Osteoblast (primary cell): ENCODE results near the gene HYAL4. TPM values are rescaled to one million over a fixed set of nuclear protein-coding genes. Genes with fewer than 3 reads are reported as not detected.

ENCODE experiments used
- DNase-seq: peaks from one replicate; pipeline ENCODE4 v3.0.0; 2011; ENCODE audit warnings: low spot score, mixed read lengths; ENCODE audit not compliant: insufficient read length; ENCODE audit errors: missing footprints
- H2AFZ ChIP-seq: 2 replicates; pipeline ENCODE4 v1.6.0; 2011; ENCODE audit warnings: mild to moderate bottlenecking, low read length
- H3K27ac ChIP-seq: 2 replicates; pipeline ENCODE4 v1.5.1; 2011; ENCODE audit warnings: mild to moderate bottlenecking, low read depth, low read length, moderate library complexity
- H3K27me3 ChIP-seq: 2 replicates; pipeline ENCODE4 v1.6.0; 2012; ENCODE audit warnings: mild to moderate bottlenecking, control low read depth, inconsistent platforms, low read length, moderate library complexity; ENCODE audit not compliant: insufficient read depth
- H3K36me3 ChIP-seq: 2 replicates; pipeline ENCODE4 v1.5.1; 2011; ENCODE audit warnings: mild to moderate bottlenecking, low read length, control low read depth, moderate library complexity; ENCODE audit not compliant: insufficient read depth
- H3K4me1 ChIP-seq: 2 replicates; pipeline ENCODE4 v1.5.1; 2011; ENCODE audit warnings: mild to moderate bottlenecking, low read length, control low read depth, moderate library complexity; ENCODE audit not compliant: insufficient read depth
- H3K4me2 ChIP-seq: 2 replicates; pipeline ENCODE4 v1.6.0; 2011; ENCODE audit warnings: mild to moderate bottlenecking, low read length; ENCODE audit not compliant: insufficient read depth
- H3K4me3 ChIP-seq: fragments of 200-600 bp; sonication (generic); 3 replicates; pipeline ENCODE4 v1.5.1; 2012; ENCODE audit warnings: mild to moderate bottlenecking, low read length, inconsistent platforms; ENCODE audit not compliant: insufficient read depth
- H3K79me2 ChIP-seq: 2 replicates; pipeline ENCODE4 v1.6.0; 2012; ENCODE audit warnings: mild to moderate bottlenecking, low read length, control low read depth, inconsistent platforms; ENCODE audit not compliant: insufficient read depth
- H3K9me3 ChIP-seq: 2 replicates; pipeline ENCODE4 v1.5.1; 2011; ENCODE audit warnings: low read depth, low read length, control low read depth
- H4K20me1 ChIP-seq: 2 replicates; pipeline ENCODE4 v1.6.0; 2012; ENCODE audit warnings: mild to moderate bottlenecking, low read length, control low read depth; ENCODE audit not compliant: insufficient read depth
- total RNA-seq: library from RNA; depleted of rRNA; stranded (reverse); fragments of >200 nt; gene quantifications from 2 replicates; pipeline ENCODE4 v1.2.3, GENCODE V29; 2012
- TF ChIP-seq, protein P1 (sequence below): IDR thresholded peaks from 2 replicates; pipeline ENCODE4 v1.5.1; 2011; ENCODE audit warnings: mild to moderate bottlenecking, low read depth, low read length, moderate library complexity; ENCODE audit errors: extremely low read depth

Gene HYAL4
- total RNA-seq, 1 donor = not detected

DNA sequence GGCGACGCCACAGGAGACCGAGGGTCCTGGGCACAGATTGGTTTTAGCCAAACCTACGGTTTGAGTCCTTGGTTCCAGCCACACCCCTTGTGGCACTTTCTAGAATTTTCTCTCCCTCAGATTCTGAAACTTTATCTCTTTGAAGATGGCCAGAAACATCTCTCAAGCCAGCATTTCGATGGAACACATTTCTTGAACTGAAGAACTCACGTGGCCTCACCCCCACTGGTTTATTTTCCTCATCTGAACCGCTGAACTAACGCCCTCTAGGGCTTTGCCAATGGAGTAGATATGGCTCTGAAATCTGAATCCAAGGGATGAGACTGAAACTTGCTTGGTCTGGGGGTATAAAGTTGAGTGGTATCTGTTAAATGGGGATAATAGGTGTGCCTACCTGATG, 73.3 kb downstream of the HYAL4 start:
- Histone ChIP-seq H2AFZ (no peak overlapping the region), H3K9me3 (no peaks in the 10 kb centered on the region), H3K36me3 (no peaks in the 10 kb centered on the region), H3K4me1 (no peaks in the 10 kb centered on the region), H3K79me2 (no peaks in the 10 kb centered on the region), H3K4me3 (no peak overlapping the region), H4K20me1 (no peaks in the 10 kb centered on the region), H3K27ac (no peak overlapping the region), H3K27me3 (no peaks in the 10 kb centered on the region), H3K4me2 (no peak overlapping the region)
- TF ChIP-seq, protein P1, sequence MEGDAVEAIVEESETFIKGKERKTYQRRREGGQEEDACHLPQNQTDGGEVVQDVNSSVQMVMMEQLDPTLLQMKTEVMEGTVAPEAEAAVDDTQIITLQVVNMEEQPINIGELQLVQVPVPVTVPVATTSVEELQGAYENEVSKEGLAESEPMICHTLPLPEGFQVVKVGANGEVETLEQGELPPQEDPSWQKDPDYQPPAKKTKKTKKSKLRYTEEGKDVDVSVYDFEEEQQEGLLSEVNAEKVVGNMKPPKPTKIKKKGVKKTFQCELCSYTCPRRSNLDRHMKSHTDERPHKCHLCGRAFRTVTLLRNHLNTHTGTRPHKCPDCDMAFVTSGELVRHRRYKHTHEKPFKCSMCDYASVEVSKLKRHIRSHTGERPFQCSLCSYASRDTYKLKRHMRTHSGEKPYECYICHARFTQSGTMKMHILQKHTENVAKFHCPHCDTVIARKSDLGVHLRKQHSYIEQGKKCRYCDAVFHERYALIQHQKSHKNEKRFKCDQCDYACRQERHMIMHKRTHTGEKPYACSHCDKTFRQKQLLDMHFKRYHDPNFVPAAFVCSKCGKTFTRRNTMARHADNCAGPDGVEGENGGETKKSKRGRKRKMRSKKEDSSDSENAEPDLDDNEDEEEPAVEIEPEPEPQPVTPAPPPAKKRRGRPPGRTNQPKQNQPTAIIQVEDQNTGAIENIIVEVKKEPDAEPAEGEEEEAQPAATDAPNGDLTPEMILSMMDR = no peak
- no peak for DNase-seq

DNA sequence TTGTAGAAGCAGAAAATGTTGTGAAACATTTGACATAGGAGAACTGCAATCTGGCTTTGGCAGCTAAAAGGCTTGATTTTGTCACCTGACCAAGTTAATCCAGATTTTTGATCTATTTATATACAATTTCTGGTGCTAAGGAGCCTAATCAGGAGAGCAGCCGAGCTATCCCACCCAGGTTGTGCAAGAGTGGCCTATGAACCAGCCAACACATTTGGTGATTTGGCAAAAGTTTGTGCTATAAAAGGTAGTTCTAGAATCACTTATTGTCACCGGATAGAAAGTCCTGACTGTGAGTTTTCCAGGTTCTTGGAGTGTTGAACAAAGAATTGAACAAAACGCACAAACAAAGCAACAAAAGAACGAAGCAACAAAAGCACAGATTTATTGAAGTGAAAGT, 78.6 kb downstream of the HYAL4 start:
- no peak for DNase-seq
- H3K4me2 ChIP-seq = no peak overlapping the region
- TF ChIP-seq, protein P1 = no peak
- H3K36me3 ChIP-seq = no peaks in the 10 kb centered on the region
- no peaks in the 10 kb centered on the region for H3K4me1 ChIP-seq
- H3K9me3 ChIP-seq = no peaks in the 10 kb centered on the region
- no peak overlapping the region for H3K4me3 ChIP-seq
- no peak overlapping the region for H3K27ac ChIP-seq
- H4K20me1 ChIP-seq = no peaks in the 10 kb centered on the region
- no peaks in the 10 kb centered on the region for H3K79me2 ChIP-seq
- no peak overlapping the region for H2AFZ ChIP-seq
- H3K27me3 ChIP-seq = no peaks in the 10 kb centered on the region

DNA sequence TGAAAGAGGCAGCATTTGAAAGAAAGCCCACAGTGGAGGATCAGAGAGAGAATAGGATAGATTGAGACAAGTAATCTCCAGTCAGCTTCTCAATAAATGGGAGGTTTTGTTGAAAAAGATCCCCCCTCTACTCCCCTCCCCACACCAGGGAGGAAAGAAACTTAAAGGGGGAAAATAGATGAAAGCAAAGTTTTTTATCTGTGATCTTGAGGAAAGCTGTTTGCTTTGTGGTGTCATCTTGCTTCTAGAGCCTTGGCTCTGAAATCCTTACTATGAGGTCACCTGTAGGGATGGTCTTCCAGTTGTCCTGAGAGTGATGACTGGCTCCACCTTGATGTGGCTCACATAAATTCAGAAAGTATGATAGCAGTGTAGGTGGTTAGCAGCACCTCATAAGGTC, 80.0 kb downstream of the HYAL4 start, which contains the start of gene SPAM1:
Gene SPAM1 (plus strand): TSS at position 301 of the 400 bp plus-strand sequence. CDS start 28,330 bp downstream, outside the sequence.
- TF ChIP-seq, protein P1 = no peak

More for the DNA sequence above, 80.0 kb downstream of the HYAL4 start, which contains the start of gene SPAM1:
- H3K4me1 ChIP-seq = no peaks in the 10 kb centered on the region
- no peaks in the 10 kb centered on the region for H3K79me2 ChIP-seq
- H2AFZ ChIP-seq = no peak within 1 kb of the TSS
- no peak within 1 kb of the TSS for H3K4me3 ChIP-seq
- peaks cover 2% of the 10 kb centered on the region for H3K9me3 ChIP-seq
- no peak within 1 kb of the TSS for H3K27ac ChIP-seq
- no peaks in the 10 kb centered on the region for H3K27me3 ChIP-seq
- no peak for DNase-seq
- H3K36me3 ChIP-seq = no peaks in the 10 kb centered on the region
- no peaks in the 10 kb centered on the region for H4K20me1 ChIP-seq
- no peak within 1 kb of the TSS for H3K4me2 ChIP-seq

Other genes starting within 250 kb of the HYAL4 start
- not detected in 2 replicates for gene ASB15, start 243.3 kb upstream of the HYAL4 start, total RNA-seq
- not detected in 2 replicates for gene LMOD2, start 189.3 kb upstream of the HYAL4 start, total RNA-seq
- gene WASL, start 96.2 kb upstream of the HYAL4 start, total RNA-seq = 23.2 and 24.5 TPM in 2 replicates
- gene SPAM1, start 80.1 kb downstream of the HYAL4 start, total RNA-seq = not detected in 2 replicates
- gene TMEM229A, start 187.9 kb downstream of the HYAL4 start, total RNA-seq = not detected in 2 replicates